C4-2B (cell line): ENCODE measurements around the gene C10orf88.

Experiments used
- CTCF ChIP-seq: fragments of 450-650 bp; conservative IDR thresholded peaks from 2 replicates; pipeline ENCODE4 v1.5.1; 2017; ENCODE audit warnings: mild to moderate bottlenecking
- ZFX ChIP-seq: fragments of 450-650 bp; IDR thresholded peaks from 2 replicates; pipeline ENCODE4 v1.6.1; 2017

- TF ChIP-seq CTCF: no peak
- no peak for TF ChIP-seq ZFX
These were observed 38.3 kb downstream of the C10orf88 start for GRCh38 chr10:122915700-122916099.
